Thyroid gland (tissue), 4 donors: ENCODE results near the gene STUM. TPM values are rescaled to one million over a fixed set of nuclear protein-coding genes. Genes with fewer than 3 reads are reported as not detected.

Experiments used
- DNase-seq, 2 donors: peaks; one replicate each; pipeline ENCODE4 v3.0.0-alpha.2; 2019
- H3K27ac ChIP-seq, 3 donors: fragments of 200-600 bp; sonication (generic); 1 replicate in 2 of 3; 2 replicates in 1 of 3; pipeline ENCODE4 v1.5.1; 2016 to 2019; ENCODE audit warnings: mild to moderate bottlenecking in 1 of 3, moderate library complexity in 1 of 3
- H3K27me3 ChIP-seq: fragments of 200-600 bp; sonication (generic); one replicate; pipeline ENCODE4 v1.5.1; 2019
- H3K36me3 ChIP-seq, 2 donors: fragments of 200-600 bp; sonication (generic); one replicate each; pipeline ENCODE4 v1.5.1; 2016 to 2019
- H3K4me1 ChIP-seq, 2 donors: fragments of 200-600 bp; sonication (generic); one replicate each; pipeline ENCODE4 v1.5.1; 2017 to 2019
- H3K4me3 ChIP-seq, 3 donors: fragments of 200-600 bp; sonication (generic); replicated peaks in 1 of 3; 1 replicate in 2 of 3; 2 replicates in 1 of 3; pipeline ENCODE4 v1.5.1; 2016; ENCODE audit warnings: mild to moderate bottlenecking in 1 of 3
- H3K9me3 ChIP-seq: fragments of 200-600 bp; sonication (generic); one replicate; pipeline ENCODE4 v1.5.1; 2017
- CTCF ChIP-seq, 6 experiments: fragments of 200-600 bp in 3 of 6; fragments of 450-650 bp in 3 of 6; sonication (generic) in 3 of 6; IDR thresholded peaks; one replicate each; pipeline ENCODE4 v1.5.1; 2016 to 2019; ENCODE audit warnings: antibody characterized with exemption in 6 of 6, mild to moderate bottlenecking in 2 of 6, inconsistent platforms in 1 of 6, moderate library complexity in 1 of 6
- POLR2A ChIP-seq, 2 donors: fragments of 450-650 bp; IDR thresholded peaks; one replicate each; pipeline ENCODE4 v1.6.1; 2017; ENCODE audit warnings: antibody characterized with exemption in 2 of 2, mild to moderate bottlenecking in 2 of 2, moderate library complexity in 1 of 2
- WGBS, 2 donors: methylation state at CpG; one replicate each; pipeline ENCODE4 v1.1.5; 2017; 5-methylcytosine and 5-hydroxymethylcytosine counted together
- intact Hi-C: fragments of 100-400 bp; cut with DNase I; formaldehyde crosslinking; loops from one replicate; pipeline ENCODE4 v1.15.1; 2023
- total RNA-seq, 4 donors: library from RNA; depleted of rRNA; stranded (reverse); fragments of >200 nt; gene quantifications; one replicate each; pipeline ENCODE4 v1.2.3, GENCODE V29; 2016

The STUM gene
- total RNA-seq, 4 donors from 2014 or later: 0.22 to 1.1 (median 0.48) TPM

- intact Hi-C loops: no loop called here
- no peaks in the 10 kb centered on the region for H3K4me1 ChIP-seq
- no peaks in the 10 kb centered on the region for H3K36me3 ChIP-seq
- no peaks in the 10 kb centered on the region for H3K9me3 ChIP-seq
- TF ChIP-seq POLR2A (IDR thresholded peaks at IDR 0.05) (no peak), CTCF (IDR thresholded peaks at IDR 0.05) (no peak)
- no peak overlapping the region for H3K27ac ChIP-seq
- H3K4me3 ChIP-seq: no peak overlapping the region
- 44 to 47% methylated on average over 5 of the region's 5 CpGs for WGBS, 2 donors
- H3K27me3 ChIP-seq: no peaks in the 10 kb centered on the region
- DNase-seq: no peak
These were observed 15.3 kb upstream of the STUM start for GRCh38 chr1:226533220-226533619.

- intact Hi-C loops: no loop called here
- H3K36me3 ChIP-seq: no peaks in the 10 kb centered on the region
- H3K9me3 ChIP-seq: no peaks in the 10 kb centered on the region
- WGBS, 2 donors: 88 to 95% methylated on average over 3 of the region's 3 CpGs
- H3K27ac ChIP-seq: no peak overlapping the region
- no peaks in the 10 kb centered on the region for H3K4me1 ChIP-seq
- no peak for DNase-seq
- TF ChIP-seq POLR2A (IDR thresholded peaks at IDR 0.05): no peak
- TF ChIP-seq CTCF (IDR thresholded peaks at IDR 0.05): no peak
- H3K27me3 ChIP-seq: no peaks in the 10 kb centered on the region
- no peak overlapping the region for H3K4me3 ChIP-seq
These were observed 14.5 kb upstream of the STUM start for GRCh38 chr1:226534098-226534497.

DNA sequence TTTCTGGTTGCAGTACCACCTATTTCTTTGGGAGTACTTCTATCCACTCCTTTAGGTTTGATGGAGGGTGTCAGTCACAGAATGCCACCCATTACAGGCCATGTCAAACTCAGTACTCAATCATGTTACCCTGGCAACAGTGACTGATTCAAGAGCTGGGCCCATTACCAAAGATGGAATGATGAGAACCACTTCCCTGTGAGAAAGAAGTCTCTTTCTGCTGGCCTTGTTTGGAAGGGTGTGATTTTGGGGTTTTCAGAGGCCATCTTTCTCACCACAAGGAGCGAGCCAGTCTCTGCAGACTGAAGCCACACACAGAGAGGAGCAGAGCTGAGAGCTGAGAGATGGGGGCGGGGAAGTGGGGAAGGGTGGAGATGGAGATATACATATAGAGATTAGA lies 13.9 kb upstream of the STUM start:
- 92 to 94% methylated on average over 2 of the region's 2 CpGs for WGBS, 2 donors
- H3K4me3 ChIP-seq: no peak overlapping the region
- no peak for DNase-seq
- no peaks in the 10 kb centered on the region for H3K9me3 ChIP-seq
- no peak overlapping the region for H3K27ac ChIP-seq
- H3K27me3 ChIP-seq: no peaks in the 10 kb centered on the region
- H3K36me3 ChIP-seq: no peaks in the 10 kb centered on the region
- intact Hi-C loops: no loop called here
- TF ChIP-seq POLR2A (IDR thresholded peaks at IDR 0.05) (no peak), CTCF (IDR thresholded peaks at IDR 0.05) (no peak)
- no peaks in the 10 kb centered on the region for H3K4me1 ChIP-seq

DNA sequence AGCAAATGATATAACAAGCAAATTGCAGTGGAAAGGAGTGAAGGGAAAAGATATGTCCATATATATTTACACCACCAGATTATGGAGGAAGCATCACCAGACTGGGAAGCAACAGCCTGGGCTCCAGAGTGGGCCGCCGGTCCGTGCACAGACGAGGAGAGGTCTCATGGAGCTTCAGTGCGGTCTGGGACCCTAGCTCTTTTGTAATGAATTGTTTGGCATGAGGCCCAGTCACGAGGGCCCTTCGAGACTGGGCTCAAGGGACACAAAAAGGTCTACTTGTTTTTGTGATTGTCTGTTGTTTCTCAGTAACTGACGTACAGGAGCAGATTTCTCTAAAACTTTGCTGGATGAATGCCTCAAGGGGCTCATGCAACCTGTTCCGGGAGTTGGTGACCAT lies 12.9 kb upstream of the STUM start:
- Histone ChIP-seq H3K27ac (no peak overlapping the region), H3K4me3 (no peak overlapping the region), H3K9me3 (no peaks in the 10 kb centered on the region), H3K36me3 (no peaks in the 10 kb centered on the region), H3K4me1 (no peaks in the 10 kb centered on the region), H3K27me3 (no peaks in the 10 kb centered on the region)
- DNase-seq: no peak
- no peak for TF ChIP-seq POLR2A (IDR thresholded peaks at IDR 0.05)
- no peak for TF ChIP-seq CTCF (IDR thresholded peaks at IDR 0.05)
- intact Hi-C loops: no loop called here
- WGBS, 2 donors: 32 to 54% methylated on average over 9 of the region's 9 CpGs

DNA sequence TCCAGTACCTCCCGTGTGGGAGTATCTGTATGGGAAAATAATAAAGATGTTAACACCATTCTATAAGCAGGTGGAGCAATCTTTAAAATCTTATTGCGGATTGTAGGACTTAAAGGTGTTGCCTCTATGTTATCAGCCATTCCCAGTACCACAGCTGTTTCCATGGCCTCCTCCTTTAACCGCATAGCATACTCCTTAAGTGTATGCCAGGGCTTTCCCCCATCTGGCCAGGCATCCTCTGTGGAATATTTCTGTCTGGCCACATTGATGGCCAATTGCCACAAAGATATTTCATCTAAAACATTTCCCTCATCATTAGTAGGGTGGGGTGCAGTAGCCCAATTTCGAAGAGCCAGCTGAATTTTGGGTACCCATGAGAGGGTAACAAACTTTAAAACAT lies 7.3 kb upstream of the STUM start:
- Histone ChIP-seq H3K4me3 (no peak overlapping the region), H3K27ac (no peak overlapping the region), H3K36me3 (no peaks in the 10 kb centered on the region), H3K9me3 (no peaks in the 10 kb centered on the region), H3K4me1 (peaks cover 5 to 11% of the 10 kb centered on the region in 2 donors), H3K27me3 (no peaks in the 10 kb centered on the region)
- WGBS, 2 donors: 96 to 99% methylated on average over 4 of the region's 4 CpGs
- no peak for TF ChIP-seq POLR2A (IDR thresholded peaks at IDR 0.05)
- TF ChIP-seq CTCF (IDR thresholded peaks at IDR 0.05): no peak
- intact Hi-C loops: no loop called here
- no peak for DNase-seq
